ENCODE results near the gene NPM3.

NPM3 gene

DNA sequence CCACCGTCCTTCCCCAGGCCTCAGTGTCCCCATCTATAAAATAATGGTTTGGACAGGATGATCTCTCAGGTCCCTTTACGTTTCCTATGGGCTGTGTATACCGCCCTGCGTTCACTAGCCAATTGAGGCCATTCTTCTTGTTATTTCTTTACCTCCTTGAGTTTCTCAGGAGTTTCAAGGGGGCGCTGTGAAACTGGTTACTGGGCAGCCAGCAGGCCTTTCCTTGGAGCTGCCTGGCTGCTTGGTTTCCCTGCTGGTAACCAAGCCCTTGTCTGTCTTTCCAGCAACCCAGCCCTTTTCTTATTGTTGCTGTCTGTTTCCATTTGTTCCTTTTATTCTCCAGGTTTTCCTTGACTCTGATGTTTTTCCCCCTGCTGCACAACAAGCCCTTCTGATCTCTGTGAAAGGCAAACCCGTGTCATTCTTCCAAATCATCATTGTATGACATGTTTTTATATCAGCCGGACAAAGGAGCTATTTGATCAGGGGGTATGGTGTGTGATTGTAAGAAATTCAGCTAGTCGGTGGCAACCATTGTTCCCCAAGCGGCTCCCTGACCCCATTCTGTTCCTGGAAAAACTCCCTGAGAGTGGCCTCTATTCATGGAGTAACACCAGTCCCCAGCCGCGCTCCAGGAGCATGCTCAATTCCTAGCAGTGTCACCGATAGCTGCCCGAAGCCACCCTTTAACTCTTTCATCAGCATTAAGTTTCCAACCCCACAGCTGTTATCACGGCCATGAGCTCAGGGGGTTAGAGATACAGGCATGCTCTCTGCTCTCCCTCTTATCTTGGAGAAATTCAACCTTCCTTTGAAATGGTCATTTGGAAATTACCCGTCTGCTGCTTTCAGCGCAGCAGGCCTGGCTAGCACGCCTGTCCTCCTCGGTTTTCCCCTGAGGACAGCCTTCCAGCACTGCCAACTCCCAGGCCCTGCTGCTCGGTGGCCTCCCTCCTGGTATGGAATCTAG is 33.9 kb downstream of the NPM3 start:
- DNase-seq = no peak

DNA sequence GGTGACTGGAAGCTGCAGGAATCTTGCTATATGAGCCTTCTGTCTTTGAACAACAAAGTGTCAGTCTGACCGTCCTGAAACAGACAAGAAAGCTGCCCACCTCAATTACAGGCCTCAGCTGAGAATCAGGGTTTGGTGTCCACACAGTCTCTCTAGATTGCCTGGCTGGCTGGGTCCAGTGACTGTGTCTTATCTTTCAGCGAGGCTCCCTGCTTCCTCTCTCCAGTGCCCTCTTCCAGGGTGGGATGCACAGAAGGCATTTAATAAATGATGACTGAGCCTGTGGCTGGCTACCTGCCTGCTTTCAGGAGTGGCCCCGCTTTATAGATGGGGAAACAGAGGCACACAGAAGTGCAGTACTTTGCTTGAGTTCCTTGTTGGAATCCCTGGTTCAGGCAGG is 34.8 kb downstream of the NPM3 start:
- no peak for DNase-seq

- no peak for DNase-seq
These were observed 38.1 kb downstream of the NPM3 start for GRCh38 chr10:101745074-101745696.

DNA sequence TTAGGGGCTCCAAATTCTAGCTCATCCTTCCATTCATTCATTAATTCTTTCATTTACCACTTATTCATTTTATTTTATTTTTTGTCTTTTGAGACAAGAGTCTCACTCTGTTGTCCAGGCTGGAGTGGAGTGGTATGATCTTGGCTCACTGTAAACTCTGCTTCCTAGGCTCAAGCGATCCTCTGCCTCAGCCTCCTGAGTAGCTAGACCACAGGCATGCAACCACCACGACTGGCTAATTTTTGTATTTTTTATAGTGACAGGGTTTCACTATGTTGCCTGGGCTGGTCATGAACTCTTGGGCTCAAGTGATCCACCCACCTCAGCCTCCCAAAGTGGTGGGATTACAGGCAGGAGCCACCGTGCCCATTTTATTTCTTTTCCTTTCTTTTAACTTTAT is 39.0 kb downstream of the NPM3 start:
- DNase-seq = no peak

GRCh38 chr10:101741938-101742337 is 41.3 kb downstream of the NPM3 start:
- no peak for DNase-seq

- DNase-seq = no peak
These were observed 46.6 kb downstream of the NPM3 start for GRCh38 chr10:101736666-101737065.

DNA sequence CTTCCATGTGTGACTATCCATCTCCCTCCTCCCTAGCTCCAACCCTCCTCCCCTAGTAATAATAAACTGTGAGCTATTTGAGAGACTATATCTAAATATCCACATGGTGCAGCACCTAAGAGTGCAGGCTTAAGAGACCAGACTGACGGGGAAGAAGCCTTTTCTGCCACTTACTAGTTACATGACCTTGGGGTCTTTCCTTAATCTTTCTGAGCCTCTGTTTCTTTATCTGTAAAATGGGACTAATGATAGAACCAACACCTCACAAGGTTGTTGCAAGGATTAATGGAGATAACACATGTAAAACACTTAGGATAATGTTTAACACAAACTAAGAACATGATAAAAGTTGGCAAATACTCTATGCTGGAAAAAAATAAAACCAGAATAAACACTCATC is 51.1 kb downstream of the NPM3 start:
- DNase-seq = no peak
